Effector CD8-positive, alpha-beta T cell (primary cell): ENCODE results near the gene BARHL1.
"Not testable (repeated sequence)": the region's sequence is repeated elsewhere in the genome, so short reads cannot be mapped to it uniquely, and the experiment has no call there.

ENCODE experiments used
- DNase-seq: peaks from one replicate; lab custom pipeline; 2025; lab: John Stamatoyannopoulos, UW

Gene BARHL1

DNA sequence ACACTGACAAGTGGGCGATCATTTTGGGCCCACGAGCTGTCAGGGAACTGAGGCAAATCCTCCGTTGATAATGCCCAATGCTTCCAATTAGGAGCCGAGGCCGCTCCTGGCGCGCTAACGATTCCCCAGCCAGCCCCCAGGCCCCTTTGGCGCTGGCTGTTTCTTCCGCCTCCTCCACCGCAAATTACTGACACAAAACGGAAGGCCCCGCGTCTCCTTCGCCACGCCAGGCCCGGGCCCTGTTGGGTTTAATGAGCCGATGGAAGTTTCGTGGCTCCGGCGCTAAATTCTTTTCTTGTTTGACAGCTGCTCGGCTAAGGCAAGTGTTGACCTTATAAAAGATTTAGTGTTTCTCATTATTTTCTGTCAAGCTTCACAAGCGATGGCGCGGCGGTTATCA, 25.7 kb upstream of the BARHL1 start:
- no peak for DNase-seq

DNA sequence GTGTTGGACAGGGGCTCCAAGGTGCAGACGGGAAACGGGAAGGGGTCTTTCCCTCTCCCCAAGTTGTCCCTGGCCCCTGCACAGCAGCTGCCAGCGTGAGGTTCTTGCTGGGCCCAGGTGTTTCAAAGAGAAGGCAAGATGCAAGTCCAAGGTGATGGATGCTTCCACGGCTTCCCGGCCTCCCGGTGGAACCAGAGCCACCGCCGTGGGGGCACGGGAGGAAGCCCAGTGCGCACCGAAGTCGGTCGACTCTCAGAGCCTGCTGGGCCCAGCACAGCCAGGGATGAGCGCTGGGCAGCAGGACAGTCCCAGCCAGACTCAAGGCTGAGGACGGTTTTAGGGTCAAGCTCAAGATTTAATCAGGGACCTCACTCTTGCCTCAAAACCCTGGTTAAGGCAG, 25.2 kb upstream of the BARHL1 start:
- no peak for DNase-seq

DNA sequence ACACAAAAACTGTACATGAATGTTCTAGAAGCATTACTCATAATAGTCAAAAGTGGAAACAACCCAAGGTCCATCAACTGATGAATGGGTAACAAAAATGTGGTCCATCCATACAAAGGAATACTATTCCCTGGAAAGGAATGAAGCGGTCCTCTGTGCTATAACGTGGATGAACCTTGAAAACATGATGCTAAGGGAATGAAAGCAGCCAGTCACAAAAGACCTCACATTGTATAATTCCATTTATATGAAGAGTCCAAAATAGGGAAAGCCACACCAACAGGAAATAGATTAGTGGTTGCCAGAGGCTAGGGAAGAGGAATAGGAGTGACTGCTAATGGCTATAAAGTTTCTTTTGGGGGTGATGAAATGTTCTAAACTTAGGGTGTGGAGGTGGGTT, 22.7 kb upstream of the BARHL1 start:
- DNase-seq = no peak

DNA sequence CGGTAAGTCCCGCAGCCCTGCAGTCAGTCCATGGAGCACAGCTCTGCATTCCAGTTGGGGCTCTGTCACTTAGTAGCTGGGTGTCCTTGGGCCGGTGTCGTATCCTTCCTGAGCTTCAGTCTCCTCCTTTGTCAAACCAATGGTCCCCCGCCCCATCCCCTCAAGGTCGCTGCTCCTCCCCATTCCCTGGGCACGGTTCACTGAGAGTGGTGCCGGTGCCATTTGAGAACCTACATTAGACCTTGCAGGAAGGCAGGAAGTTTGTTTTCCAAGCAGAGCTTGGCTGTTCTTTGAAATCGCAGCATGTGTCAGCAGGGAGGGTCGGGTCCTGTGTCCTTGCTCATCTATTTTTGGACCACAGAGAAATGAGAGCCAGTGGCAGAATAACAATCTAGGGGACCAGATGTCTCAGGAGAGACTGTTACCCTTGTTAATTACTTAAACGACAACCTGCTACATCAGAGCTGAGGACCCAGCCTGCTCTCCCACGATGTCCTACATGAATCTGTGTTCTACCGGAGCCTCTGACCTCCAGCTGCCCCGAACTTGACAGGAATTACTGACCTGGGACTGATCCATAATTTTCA, 21.7 kb upstream of the BARHL1 start:
- DNase-seq = no peak

DNA sequence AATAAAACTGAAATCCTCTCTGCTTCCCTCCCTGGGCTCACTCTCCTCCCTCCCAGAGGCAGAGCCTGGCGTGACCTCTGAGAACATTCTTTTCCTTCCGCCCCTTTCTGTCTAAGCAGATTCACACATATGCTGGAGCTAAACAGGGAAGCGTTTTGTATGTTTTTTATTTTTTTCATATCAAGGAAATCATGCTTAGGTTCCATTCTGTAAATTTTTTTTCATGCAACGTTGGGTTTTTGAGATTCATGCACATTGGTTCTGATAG, 20.2 kb upstream of the BARHL1 start:
- DNase-seq = no peak

DNA sequence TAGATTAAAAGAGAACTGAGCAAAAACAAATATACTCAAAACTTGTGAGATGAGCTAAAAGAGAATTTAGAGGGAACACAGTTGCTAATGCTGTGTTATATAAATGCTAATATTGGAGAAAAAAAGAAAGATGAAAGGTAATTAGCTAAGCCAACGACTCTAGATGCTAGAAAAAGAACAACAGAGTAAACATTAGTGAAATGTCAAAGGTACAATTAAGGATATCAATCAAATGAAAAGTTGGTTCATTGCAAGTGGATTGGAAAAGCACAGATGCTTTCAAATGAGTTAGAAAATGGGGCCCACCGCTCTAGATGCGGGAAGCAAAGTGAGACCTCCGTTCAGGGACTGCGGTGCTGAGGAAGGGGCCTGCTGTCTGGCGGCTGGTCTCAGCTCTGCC, 17.9 kb upstream of the BARHL1 start:
- no peak for DNase-seq

DNA sequence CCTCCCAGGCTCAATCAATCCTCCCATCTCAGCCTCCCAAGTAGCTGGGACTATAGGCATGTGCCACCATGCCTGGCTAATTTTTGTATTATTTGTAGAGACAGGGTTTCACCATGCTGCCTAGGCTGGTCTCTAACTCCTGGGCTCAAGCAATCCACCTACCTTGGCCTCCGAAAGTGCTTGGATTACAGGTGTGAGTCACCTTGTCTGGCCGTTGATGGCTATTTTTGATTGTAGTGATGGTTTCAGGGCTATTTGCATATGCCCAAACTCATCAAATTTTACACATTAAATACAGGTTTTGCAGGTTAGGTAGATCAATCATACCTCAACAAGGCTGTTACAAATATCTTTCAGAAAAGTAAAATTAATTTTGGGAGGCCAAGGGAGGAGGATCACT, 13.6 kb upstream of the BARHL1 start:
- DNase-seq = not testable (repeated sequence)

DNA sequence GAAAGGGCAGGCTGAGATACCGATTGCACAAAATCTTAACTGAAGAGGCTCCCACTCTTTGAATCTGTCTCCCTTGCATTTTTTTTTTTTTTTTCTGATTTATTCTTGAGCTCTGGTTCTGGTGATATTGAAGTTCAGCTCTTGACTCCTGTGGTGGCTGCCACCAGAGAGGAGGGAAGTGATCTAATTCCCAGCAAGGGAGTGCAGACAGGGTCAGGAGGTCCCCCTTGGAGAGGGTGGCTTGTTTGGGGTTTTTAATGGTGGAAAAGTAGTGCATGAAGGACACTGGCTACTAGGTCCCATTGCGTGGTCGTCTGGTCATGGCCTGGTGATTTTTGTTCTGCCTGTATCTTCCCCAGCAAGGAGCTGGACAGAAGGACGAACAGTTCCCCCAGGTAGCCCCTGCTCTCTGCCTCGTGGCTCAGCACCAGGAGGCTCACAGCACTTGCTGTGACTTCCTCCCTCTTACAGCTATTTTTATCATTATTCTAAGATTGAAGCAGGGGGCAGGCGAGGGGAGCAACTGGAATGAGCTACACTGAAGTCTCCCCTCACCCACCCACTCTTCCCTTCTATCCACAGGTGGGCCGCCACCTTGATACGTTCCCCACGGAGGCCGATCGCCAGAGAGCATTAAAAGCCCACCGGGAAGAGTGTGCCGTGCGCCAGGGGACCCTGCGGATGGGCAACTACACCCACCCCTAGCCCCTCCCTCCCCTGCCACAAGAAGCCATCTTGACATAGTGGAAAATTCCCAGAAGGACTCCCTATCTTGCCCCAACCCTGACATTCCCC, 10.4 kb upstream of the BARHL1 start:
- no peak for DNase-seq

DNA sequence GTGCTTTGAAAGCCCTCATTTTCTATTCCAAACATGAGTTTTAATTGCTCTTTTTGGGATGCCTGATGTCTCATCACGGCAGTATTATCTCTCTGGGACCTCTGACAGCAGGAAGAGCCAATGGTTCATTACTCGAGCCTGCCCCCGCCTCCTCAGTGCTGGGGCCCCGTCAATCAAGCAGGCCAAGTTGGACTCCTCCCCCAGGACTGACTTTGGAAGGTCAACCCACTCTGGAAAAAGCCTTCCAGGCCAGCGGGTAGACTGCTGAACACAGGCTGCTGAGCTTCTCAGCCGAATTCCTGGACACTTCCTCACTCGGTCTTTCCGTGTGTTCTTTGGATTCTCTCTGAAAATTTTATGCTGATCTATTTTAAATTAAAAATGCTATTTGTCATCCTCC, 9.5 kb upstream of the BARHL1 start:
- DNase-seq = no peak

DNA sequence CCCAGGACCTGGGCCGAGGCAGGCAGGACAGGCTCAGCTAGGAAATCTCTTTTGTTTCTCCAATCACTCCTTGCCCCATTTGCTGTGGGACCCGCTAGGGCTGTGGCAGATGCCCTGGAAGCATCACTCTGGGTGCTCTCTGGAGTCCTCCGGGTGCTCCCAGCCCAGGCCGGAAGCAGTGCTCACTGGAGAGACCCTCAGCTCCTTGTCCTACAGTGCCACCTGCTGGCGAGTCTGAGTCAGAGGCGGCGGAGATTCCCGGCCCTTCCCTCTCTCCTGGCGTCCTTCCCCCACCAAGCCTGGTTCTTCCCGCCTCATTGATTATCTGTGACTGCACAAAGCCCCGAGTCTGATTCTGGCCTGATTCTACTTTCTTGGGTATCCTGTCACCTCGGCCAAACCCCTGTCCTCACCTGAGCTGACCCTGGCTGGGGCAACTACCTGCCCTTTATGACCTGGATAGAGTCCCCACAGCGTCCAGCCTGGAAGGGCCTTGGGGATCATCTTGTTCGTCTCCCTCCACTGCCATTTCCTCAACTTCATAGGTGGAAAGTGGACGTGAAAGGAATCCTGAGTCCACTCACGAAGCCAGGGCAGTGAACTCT, 7.3 kb upstream of the BARHL1 start:
- no peak for DNase-seq

DNA sequence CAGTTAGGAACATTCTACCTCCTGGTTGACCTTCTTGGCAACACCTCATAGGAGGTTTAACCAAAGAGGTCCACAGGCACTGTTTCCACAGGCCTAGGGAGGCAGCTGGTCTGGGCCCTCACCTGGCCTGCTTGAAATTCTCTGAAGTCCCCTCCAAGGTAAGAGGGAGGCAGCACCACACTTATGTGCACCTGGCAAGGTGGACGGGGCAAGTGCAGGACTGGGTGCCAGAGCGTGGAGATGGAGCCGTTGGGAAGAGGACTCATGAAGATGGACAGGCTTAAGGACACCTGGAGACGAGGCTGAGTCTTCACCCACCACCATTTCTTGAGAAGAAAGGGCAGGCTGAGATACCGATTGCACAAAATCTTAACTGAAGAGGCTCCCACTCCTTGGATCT, 6.6 kb upstream of the BARHL1 start:
- no peak for DNase-seq

DNA sequence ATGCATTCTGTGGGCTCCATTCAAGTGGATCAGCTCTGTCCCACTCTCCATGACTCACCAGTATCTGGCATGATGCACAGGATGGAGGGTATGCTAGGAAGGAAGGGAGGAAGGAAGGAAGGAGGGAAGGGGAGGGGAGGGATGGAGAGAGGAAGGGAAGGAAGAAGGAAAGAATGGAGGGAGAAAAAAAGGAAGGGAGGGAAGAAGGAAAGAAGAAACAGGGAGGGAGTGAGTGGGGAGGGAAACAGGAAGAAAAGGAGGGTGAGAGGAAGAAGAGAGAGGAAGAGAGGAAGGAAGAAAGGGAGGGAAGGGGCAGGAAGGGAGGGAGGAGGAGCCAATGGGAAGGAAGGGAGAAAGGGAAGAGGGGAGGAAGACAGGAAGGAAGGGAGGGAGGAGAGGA, 5.3 kb upstream of the BARHL1 start:
- no peak for DNase-seq

DNA sequence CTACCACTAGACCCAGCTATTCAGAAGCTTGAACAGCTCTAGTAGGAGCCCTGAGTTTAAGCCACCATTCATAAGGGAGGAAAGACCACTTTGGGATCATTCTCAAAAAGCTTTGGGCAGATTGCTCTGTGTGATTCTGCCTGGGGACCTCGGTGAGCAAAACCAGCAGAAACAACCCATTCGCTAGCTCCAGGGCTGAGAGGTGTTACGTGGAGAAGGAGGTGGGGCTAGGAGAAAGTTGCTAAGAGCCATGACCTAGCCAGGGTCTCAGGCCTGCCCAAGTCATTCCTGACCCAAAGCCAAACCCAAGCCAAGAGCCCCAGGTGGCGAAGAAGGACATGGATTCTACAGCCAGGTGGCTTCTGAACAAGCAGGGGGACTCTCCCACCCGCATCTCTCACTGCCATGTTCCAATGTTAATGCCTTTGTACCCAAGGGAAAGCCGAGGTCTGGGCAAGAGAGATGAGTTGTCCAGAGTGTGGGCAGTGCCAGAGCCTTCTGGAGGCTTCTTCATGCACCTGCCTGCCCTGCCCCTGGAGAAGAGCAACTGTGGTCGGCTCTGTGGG, 4.0 kb upstream of the BARHL1 start:
- DNase-seq = no peak

DNA sequence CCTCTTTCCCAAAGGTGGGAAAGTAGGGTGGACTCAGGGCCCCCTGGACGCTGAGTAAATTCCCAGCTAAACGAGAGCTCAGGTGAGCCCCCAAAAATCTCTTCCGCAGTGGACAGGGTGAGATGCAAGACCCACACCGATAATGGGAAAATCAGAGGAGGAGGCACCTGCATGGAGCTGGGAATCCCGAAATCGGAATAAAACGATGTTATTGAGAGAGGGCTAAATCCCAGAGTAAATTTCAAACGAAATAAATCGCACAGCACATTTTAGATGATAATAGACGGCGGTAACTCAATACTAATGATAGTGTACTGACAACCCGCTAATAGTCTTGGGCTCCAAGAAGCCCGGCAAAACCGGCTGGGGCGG, 3.0 kb upstream of the BARHL1 start:
- DNase-seq = no peak

DNA sequence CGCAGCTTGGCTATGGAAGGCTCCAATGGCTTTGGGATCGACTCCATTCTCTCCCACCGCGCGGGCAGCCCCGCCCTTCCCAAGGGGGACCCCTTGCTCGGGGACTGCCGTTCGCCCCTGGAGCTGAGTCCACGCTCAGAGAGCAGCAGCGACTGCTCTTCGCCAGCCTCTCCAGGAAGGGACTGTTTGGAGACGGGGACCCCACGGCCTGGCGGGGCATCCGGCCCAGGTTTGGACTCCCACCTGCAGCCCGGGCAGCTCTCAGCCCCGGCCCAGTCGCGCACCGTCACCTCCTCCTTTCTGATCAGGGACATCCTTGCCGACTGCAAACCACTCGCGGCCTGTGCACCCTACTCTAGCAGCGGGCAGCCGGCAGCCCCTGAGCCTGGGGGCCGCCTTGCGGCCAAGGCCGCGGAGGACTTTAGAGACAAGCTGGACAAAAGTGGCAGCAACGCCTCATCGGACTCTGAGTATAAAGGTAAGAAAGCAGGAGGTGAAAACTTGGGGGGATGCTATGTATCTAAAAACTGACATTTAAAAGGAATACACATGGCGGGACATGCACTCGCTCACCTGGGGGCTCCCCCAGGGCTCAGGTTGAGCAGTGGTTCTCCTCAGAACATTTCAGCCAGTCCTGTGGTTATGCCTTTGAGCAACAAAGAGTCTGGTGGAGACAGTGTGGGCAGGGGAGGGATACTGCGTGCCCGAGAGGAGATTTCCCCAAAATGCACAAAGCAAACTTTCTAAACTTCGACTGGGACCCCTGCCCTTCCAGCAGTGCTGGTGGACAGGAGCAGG, 579 bp downstream of the BARHL1 start:
- DNase-seq = no peak

DNA sequence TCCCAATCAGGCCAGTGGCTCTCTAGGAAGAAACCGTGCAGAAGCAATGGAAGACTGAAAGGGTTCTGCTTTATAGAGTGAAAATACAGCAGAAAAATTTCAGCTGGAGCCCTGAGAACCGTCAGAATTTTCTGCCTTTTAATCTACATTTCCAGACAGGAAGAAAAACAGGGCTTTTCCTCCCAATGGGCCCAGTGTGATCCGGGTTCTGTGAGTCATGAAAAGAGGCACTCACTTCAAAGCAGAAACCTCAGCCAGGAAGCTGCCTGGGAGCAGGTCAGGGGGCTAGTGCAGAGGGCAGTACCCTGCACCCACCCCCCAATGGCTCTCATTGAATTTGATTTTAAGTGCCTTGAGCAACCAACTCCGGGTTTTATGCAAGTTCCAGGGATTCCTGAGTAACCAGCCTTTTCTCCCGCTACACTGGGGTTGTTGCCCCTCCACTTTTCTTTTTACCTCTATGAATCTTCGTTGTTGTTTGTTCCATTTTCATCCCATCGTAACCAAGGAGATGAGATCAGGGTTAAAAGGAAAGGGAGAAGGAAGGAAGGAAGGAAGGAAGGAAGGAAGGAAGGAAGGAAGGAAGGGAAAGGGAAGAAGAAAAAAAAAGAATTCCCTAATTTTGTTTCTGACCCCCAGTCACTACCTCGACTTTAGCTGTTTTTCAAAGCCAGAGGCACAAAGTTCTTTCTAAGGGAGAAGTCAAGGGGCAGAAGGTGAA, 1.3 kb downstream of the BARHL1 start:
- no peak for DNase-seq

DNA sequence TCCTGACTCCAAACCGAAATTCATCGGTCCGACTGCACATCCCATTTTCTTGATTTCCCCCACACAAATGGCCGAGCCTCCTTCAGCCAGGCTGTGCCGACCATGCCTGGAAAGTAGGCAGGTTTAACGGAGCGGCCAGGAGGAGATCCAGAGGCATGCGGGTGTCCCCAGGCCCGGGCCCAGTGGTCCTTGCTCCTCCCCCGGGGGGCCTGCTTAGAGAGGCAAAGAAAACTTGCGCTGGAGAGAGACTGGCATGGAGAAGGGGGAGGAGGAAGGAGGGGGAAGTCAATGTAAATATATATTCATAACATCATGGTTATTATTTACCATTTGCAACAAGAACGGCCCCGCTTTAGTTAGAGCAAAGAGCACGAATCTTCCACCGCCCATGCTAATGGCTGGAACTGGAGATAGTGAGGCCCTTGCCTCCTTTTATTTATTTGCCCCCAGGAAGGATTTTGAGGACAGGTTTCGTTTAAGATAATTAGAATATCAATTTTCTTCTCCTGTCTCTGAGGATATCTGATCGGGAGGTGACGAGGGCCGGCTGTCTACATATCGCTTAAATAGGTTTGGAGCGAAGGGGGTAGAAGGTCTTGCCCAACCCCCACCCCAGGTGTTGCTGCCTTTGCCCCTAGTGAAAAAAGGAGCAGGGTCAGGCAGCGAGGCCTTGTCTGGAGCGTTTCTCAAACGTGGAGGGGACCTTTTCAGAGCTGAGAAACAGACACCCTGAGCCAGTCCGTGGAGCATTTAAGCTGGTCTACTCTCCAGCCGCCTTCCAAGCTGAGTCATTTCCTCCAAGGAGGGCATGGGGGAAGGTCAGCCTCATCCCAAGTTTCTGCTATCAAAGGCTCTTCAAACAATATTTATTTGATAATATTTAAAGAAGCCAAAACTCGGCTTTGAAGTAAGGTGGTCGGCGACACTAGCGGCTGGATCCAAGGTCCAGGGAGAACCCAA, 2.5 kb downstream of the BARHL1 start:
- DNase-seq = no peak

DNA sequence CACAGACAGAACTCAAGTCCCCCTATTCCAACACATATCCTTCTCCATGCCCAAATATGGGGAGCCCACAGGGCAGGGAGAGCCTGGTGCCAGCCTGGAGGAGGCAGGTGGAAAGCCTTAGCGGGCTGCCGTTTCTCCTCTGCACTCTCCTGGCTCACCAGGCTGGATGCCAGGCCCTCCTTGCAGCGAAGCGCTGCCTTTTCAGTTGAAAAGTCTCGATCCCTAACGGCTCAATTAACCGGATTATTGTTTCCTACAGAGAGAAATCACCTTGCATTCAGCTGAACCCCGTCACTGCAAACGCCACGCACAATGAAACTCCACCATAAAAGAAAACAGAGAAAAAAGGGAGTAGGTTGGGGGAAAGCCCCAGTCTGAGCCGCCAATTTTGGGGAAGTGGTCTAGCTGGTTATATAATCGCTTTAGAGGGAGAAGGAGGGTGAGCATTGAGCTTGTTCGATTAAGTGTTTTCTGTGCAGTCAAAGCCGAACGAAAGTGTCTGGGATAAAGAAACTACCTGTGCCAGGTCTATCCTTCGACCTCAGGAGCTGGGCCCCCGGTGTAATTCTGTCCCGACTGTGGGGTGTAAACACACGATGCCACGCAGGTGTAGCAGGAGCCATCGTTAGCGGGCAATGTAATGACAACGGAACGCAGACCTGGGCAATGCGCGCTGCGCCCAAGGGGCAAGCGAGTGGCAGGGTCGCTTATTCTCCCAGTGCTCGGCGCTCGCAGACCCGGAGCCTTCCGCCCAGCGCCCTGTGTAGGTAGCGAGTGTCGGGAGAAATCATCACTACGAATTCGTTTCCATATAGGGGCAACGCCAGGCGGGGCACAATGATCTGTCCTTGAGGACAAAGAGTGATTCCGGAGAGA, 3.8 kb downstream of the BARHL1 start:
- DNase-seq = no peak

DNA sequence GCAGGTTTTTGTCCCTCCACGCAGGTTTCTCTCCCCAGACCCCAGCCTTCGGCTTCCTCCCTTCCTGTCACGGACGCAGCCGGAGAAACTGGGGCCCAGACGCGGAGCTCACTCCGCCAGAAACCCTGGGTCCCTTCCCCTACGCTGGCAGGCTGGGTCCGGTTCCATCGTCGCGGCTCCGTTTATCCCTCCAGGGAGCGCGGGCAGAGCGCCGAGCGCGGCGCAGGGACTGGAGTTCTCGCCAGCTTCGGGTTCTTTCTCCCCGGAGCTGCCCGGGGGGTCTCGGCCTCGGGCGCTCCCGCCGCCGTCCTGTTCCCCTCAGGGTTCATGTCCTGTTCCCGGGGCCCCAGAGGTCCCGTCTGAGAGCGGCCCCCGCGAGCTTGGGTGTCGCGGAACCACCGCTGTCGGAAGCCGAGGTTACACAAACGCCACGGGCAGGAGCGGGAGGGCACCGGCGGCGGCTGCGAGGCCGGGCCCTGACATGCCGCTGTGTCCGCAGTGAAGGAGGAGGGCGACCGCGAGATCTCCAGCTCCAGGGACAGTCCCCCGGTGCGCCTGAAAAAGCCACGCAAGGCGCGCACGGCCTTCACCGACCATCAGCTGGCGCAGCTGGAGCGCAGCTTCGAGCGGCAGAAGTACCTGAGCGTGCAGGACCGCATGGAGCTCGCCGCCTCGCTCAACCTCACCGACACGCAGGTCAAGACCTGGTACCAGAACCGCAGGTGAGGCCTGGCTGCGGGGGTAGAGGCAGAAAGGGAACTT, 4.6 kb downstream of the BARHL1 start:
- no peak for DNase-seq
